B cell (primary cell): ENCODE results near the gene VPS26C. TPM values are rescaled to one million over a fixed set of nuclear protein-coding genes. Genes with fewer than 3 reads are reported as not detected.
A peak's percentile ranks its signal among the peaks of the same experiment; 100 is the strongest.

Experiments used
- ATAC-seq: fragments of 200-7000 bp; cut with Tn5 transposase; one replicate; pipeline ENCODE4 v1.10.0; 2021; ENCODE audit warnings: low read depth, mild to moderate bottlenecking, moderate number of reproducible peaks, moderate library complexity
- CTCF ChIA-PET: fragments of 350-600 bp; sonication (Branson Sonifier 250); formaldehyde crosslinking; loops from one replicate; lab custom pipeline; 2021; ENCODE audit warnings: antibody characterized with exemption, inconsistent platforms; lab: Charles Lee
- POLR2A ChIA-PET: fragments of 350-600 bp; sonication (Branson Sonifier 250); formaldehyde crosslinking; loops from one replicate; lab custom pipeline; 2021; ENCODE audit warnings: antibody characterized with exemption; lab: Charles Lee
- DNase-seq: peaks from one replicate; pipeline ENCODE4 v3.0.0; 2013
- H2AFZ ChIP-seq: 2 replicates; pipeline ENCODE4 v1.6.1; 2012; ENCODE audit warnings: mild to moderate bottlenecking, low read depth, low read length; ENCODE audit not compliant: insufficient read depth, poor library complexity, severe bottlenecking
- H3K27ac ChIP-seq, 2 donors: 1 replicate in 1 of 2; 2 replicates in 1 of 2; pipeline ENCODE4 v1.5.1; 2012 to 2013; ENCODE audit warnings: low read length in 2 of 2, mild to moderate bottlenecking in 2 of 2, moderate library complexity in 1 of 2
- H3K27me3 ChIP-seq, 4 experiments: fragments of 200-600 bp in 1 of 4; sonication (generic) in 1 of 4; replicated peaks in 1 of 4; 1 replicate in 2 of 4; 2 replicates in 2 of 4; pipeline versions ENCODE4 v1.6.1 to v1.7.0; 2013 to 2016; ENCODE audit warnings: low read length in 3 of 4, mild to moderate bottlenecking in 2 of 4, mixed read lengths in 1 of 4, moderate library complexity in 1 of 4; ENCODE audit not compliant: insufficient read depth in 4 of 4, control insufficient read depth in 3 of 4; ENCODE audit errors: control extremely low read depth in 1 of 4
- H3K36me3 ChIP-seq, 2 experiments: replicated peaks in 1 of 2; 1 replicate in 1 of 2; 2 replicates in 1 of 2; pipeline versions ENCODE4 v1.6.1 to v1.7.1; 2013; ENCODE audit warnings: low read length in 1 of 2; ENCODE audit not compliant: insufficient read depth in 2 of 2, control insufficient read depth in 1 of 2; ENCODE audit errors: control extremely low read depth in 1 of 2, extremely low read depth in 1 of 2
- H3K4me1 ChIP-seq, 2 donors: fragments of 200-600 bp in 1 of 2; sonication (generic) in 1 of 2; 1 replicate in 1 of 2; 2 replicates in 1 of 2; pipeline versions ENCODE4 v1.5.1 to v1.6.1; 2013 to 2017; ENCODE audit warnings: low read length in 2 of 2; ENCODE audit not compliant: control insufficient read depth in 2 of 2, insufficient read depth in 2 of 2
- H3K4me2 ChIP-seq: replicated peaks from 2 replicates; pipeline ENCODE3; 2012; ENCODE audit warnings: mild to moderate bottlenecking, low read depth, low read length; ENCODE audit not compliant: poor library complexity, severe bottlenecking
- H3K4me3 ChIP-seq, 5 experiments: fragments of 200-600 bp in 1 of 5; sonication (generic) in 1 of 5; 1 replicate in 3 of 5; 2 replicates in 2 of 5; pipeline versions ENCODE4 v1.5.1 to v1.7.0; 2011 to 2016; ENCODE audit warnings: low read length in 4 of 5, mild to moderate bottlenecking in 4 of 5, low read depth in 2 of 5, control low read depth in 1 of 5, moderate library complexity in 1 of 5; ENCODE audit not compliant: insufficient read depth in 1 of 5; ENCODE audit errors: control extremely low read depth in 1 of 5, extremely low read depth in 1 of 5
- H3K79me2 ChIP-seq: fragments of 200-600 bp; sonication (generic); one replicate; pipeline ENCODE4 v1.6.0; 2016; ENCODE audit warnings: low read length; ENCODE audit not compliant: control insufficient read depth, insufficient read depth
- H3K9ac ChIP-seq: fragments of 200-600 bp; sonication (generic); 2 replicates; pipeline ENCODE4 v1.6.1; 2017; ENCODE audit warnings: mild to moderate bottlenecking, low read length, moderate library complexity
- H3K9me3 ChIP-seq, 3 donors: one replicate each; pipeline versions ENCODE4 v1.6.1 to v1.7.1; 2013; ENCODE audit warnings: low read length in 2 of 3; ENCODE audit not compliant: control insufficient read depth in 2 of 3, insufficient read depth in 1 of 3; ENCODE audit errors: control extremely low read depth in 1 of 3
- H4K20me1 ChIP-seq: 2 replicates; pipeline ENCODE4 v1.6.0; 2012; ENCODE audit warnings: mild to moderate bottlenecking, low read length; ENCODE audit not compliant: insufficient read depth, control insufficient read depth, poor library complexity, severe bottlenecking
- H3K27ac Mint-ChIP-seq: one replicate; pipeline ENCODE4 v1.8.0; 2021; ENCODE audit warnings: mixed read lengths
- H3K27me3 Mint-ChIP-seq: one replicate; pipeline ENCODE4 v1.8.0; 2021; ENCODE audit warnings: mixed read lengths
- H3K4me1 Mint-ChIP-seq: one replicate; pipeline ENCODE4 v1.8.0; 2021; ENCODE audit warnings: mixed read lengths
- H3K4me3 Mint-ChIP-seq: one replicate; pipeline ENCODE4 v1.8.0; 2021; ENCODE audit warnings: mixed read lengths
- H3K9me3 Mint-ChIP-seq: one replicate; pipeline ENCODE4 v1.8.0; 2022; ENCODE audit warnings: mixed read lengths; ENCODE audit not compliant: insufficient read depth
- EZH2 ChIP-seq: IDR thresholded peaks from 2 replicates; pipeline ENCODE4 v1.6.1; 2012; ENCODE audit warnings: borderline replicate concordance, low read depth, mild to moderate bottlenecking, moderate library complexity, low read length; ENCODE audit not compliant: insufficient read depth, poor library complexity, severe bottlenecking
- WGBS: methylation state at CpG from one replicate; pipeline ENCODE4 v1.1.5; 2013; ENCODE audit warnings: missing lambda C conversion rate; ENCODE audit not compliant: insufficient coverage; 5-methylcytosine and 5-hydroxymethylcytosine counted together
- intact Hi-C: fragments of 100-400 bp; cut with micrococcal nuclease; formaldehyde crosslinking; loops from one replicate; pipeline ENCODE4 v1.10.0; 2022
- polyA plus RNA-seq: library from polyadenylated mRNA; depleted of rRNA; stranded (reverse); fragments of >200 nt; gene quantifications from 2 replicates; pipeline ENCODE4 v1.2.3, GENCODE V29; 2012
- total RNA-seq, 2 donors: library from RNA; stranded (reverse); fragments of 120-200 nt in 1 of 2; gene quantifications; 1 replicate in 1 of 2; 2 replicates in 1 of 2; pipeline versions ENCODE4 v1.2.3 to v1.2.4, GENCODE V29; 2013 to 2022
- TF ChIP-seq, protein P1 (sequence below): fragments of 200-600 bp; IDR thresholded peaks from one replicate; pipeline ENCODE4 v1.8.0; 2022; ENCODE audit warnings: antibody characterized with exemption, mild to moderate bottlenecking

VPS26C gene
- total and polyA plus RNA-seq, 2 donors (not counting 1 experiment from before 2014, with no cell fraction given), result 34.3 to 58.6 TPM

GRCh38 chr21:37233551-37234146, 33.5 kb downstream of the VPS26C start:
- TF ChIP-seq, protein P1, sequence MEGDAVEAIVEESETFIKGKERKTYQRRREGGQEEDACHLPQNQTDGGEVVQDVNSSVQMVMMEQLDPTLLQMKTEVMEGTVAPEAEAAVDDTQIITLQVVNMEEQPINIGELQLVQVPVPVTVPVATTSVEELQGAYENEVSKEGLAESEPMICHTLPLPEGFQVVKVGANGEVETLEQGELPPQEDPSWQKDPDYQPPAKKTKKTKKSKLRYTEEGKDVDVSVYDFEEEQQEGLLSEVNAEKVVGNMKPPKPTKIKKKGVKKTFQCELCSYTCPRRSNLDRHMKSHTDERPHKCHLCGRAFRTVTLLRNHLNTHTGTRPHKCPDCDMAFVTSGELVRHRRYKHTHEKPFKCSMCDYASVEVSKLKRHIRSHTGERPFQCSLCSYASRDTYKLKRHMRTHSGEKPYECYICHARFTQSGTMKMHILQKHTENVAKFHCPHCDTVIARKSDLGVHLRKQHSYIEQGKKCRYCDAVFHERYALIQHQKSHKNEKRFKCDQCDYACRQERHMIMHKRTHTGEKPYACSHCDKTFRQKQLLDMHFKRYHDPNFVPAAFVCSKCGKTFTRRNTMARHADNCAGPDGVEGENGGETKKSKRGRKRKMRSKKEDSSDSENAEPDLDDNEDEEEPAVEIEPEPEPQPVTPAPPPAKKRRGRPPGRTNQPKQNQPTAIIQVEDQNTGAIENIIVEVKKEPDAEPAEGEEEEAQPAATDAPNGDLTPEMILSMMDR, result no peak
- TF ChIP-seq EZH2, result no peak
- Histone ChIP-seq H3K27ac (no peak overlapping the region), H3K4me2 (no peak overlapping the region), H3K79me2 (peaks cover 22% of the 10 kb centered on the region), H3K9ac (no peak overlapping the region), H3K4me3 (no peak overlapping the region), H3K36me3 (peaks cover 0 to 60% of the 10 kb centered on the region in 2 experiments), H3K27me3 (no peaks in the 10 kb centered on the region), H3K4me1 (peaks cover 0 to 14% of the 10 kb centered on the region in 2 donors), H4K20me1 (peaks cover 2% of the 10 kb centered on the region), H3K9me3 (no peaks in the 10 kb centered on the region), H2AFZ (no peak overlapping the region)
- 98% methylated on average over 9 of the region's 9 CpGs for WGBS
- no peak overlapping the region for H3K27ac Mint-ChIP-seq
- CTCF ChIA-PET, result no interaction called here
- H3K4me3 Mint-ChIP-seq, result no peak overlapping the region
- ATAC-seq (no peak), DNase-seq (no peak)
- no peaks in the 10 kb centered on the region for H3K9me3 Mint-ChIP-seq
- POLR2A ChIA-PET, result no interaction called here
- peaks cover 16% of the 10 kb centered on the region for H3K4me1 Mint-ChIP-seq
- no peaks in the 10 kb centered on the region for H3K27me3 Mint-ChIP-seq
- intact Hi-C loops, result no loop called here

DNA sequence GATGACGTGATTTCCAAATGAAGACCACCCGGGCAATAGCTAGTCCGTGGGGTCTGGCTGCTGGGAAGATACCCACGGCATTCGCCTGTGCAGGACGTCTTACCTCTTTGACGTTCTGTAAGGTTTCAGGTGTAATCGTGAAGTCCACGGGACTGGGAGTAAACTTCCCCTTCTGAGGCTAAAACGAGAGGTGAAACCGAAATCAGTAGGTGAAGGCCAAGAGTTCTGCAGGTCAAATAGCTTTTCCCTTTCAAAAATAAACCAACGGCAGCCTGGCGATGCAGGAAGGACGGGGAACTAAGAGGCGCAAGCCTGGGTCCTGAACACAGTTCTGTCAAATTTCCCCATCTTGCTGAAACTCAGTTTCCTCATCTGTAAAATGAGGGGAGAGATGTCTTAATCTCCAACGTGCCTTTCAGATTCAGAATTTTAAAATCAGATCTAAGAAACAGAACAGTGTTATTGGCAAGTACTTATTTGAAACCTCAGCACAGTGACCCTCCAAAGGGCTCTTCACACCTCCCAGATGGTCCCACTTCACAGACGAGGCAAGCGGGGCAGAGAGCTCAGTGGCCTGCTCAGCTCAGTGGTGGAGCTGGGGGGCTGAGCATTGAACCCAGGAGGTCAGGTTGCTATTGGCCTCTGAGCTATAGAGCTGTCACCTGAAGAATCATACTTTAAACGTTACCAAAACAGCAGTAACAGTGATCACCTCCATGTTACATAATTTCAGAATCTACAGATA, 34.7 kb downstream of the VPS26C start:
- H3K4me3 ChIP-seq, result no peak overlapping the region
- H4K20me1 ChIP-seq, result no peaks in the 10 kb centered on the region
- no peaks in the 10 kb centered on the region for H3K9me3 ChIP-seq
- peak; percentile 33 for DNase-seq
- TF ChIP-seq, protein P1, result no peak
- no peak for TF ChIP-seq EZH2
- Mint-ChIP-seq H3K27ac (peak overlapping the region; percentile 78), H3K4me1 (peaks cover 10% of the 10 kb centered on the region), H3K4me3 (no peak overlapping the region), H3K9me3 (no peaks in the 10 kb centered on the region), H3K27me3 (no peaks in the 10 kb centered on the region)
- no peak overlapping the region for H3K9ac ChIP-seq
- H3K27ac ChIP-seq, result peak overlapping the region in 1 of 2 donors; percentile 18
- intact Hi-C loops, result no loop called here
- H2AFZ ChIP-seq, result no peak overlapping the region
- peaks cover 22% of the 10 kb centered on the region for H3K79me2 ChIP-seq
- ChIA-PET CTCF (interaction anchor here (0.6 kb wide), 1 partner anchor 69 kb away, joined by 6 read pairs; no protein-coding TSS in a partner anchor), POLR2A (no interaction called here)
- H3K27me3 ChIP-seq, result no peaks in the 10 kb centered on the region
- no peak for ATAC-seq
- H3K4me2 ChIP-seq, result peak overlapping the region; percentile 24
- peaks cover 0 to 14% of the 10 kb centered on the region in 2 donors for H3K4me1 ChIP-seq
- WGBS, result 74% methylated on average over 15 of the region's 19 CpGs
- H3K36me3 ChIP-seq, result peaks cover 0 to 62% of the 10 kb centered on the region in 2 experiments
